ENCODE measurements around the gene TOLLIP.

DNA sequence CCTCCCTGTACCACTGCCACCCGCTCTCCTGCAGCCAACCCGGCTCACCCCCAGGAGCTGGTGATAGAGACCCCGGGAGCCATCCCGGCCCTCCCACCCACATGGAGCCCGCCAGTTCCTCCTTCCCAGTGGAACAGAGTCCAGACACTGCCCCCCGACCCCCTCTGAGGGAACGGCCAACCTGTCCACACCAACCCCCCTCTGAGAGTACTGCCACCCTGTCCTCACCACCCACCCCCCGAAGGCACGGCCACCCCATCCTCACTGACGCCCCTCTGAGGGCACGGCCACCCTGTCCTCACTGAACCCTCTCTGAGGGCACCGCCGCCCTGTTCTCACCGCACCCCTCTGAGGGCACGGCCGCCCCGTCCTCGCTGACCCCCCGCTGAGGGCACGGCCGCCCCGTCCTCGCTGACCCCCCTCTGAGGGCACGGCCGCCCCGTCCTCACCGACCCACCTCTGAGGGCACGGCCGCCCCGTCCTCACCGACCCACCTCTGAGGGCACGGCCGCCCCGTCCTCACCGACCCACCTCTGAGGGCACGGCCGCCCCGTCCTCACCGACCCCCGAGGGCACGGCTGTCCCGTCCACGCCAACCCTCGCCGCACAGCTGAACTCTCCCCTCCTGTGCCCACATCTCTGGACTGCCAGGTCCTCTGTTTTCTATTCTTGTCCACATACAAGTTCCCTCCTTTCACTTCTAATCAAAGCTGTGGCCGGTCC is 18.0 kb downstream of the TOLLIP start:
- TF ChIP-seq, protein P1, sequence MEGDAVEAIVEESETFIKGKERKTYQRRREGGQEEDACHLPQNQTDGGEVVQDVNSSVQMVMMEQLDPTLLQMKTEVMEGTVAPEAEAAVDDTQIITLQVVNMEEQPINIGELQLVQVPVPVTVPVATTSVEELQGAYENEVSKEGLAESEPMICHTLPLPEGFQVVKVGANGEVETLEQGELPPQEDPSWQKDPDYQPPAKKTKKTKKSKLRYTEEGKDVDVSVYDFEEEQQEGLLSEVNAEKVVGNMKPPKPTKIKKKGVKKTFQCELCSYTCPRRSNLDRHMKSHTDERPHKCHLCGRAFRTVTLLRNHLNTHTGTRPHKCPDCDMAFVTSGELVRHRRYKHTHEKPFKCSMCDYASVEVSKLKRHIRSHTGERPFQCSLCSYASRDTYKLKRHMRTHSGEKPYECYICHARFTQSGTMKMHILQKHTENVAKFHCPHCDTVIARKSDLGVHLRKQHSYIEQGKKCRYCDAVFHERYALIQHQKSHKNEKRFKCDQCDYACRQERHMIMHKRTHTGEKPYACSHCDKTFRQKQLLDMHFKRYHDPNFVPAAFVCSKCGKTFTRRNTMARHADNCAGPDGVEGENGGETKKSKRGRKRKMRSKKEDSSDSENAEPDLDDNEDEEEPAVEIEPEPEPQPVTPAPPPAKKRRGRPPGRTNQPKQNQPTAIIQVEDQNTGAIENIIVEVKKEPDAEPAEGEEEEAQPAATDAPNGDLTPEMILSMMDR (IDR thresholded peaks at IDR 0.05 in 8 of 11, conservative IDR thresholded peaks at IDR 0.05 in 3 of 11) = no peak
- no peak for TF ChIP-seq POLR2A (IDR thresholded peaks at IDR 0.05)
